ENCODE data around the gene BCAS1.

Gene BCAS1

GRCh38 chr20:54091120-54091480, 20.7 kb upstream of the BCAS1 start:
- ATAC-seq = no peak
- TF ChIP-seq CREB5 (CRISPR knock-in tag; IDR thresholded peaks at IDR 0.05; ENCODE audit: low read depth) = no peak
- TF ChIP-seq ZFP3 (CRISPR knock-in tag; IDR thresholded peaks at IDR 0.05) = no peak
- no peak for TF ChIP-seq BACH2 (CRISPR knock-in tag; IDR thresholded peaks at IDR 0.05; ENCODE audit: borderline replicate concordance)
- no peak for TF ChIP-seq PATZ1 (CRISPR knock-in tag; IDR thresholded peaks at IDR 0.05; ENCODE audit: borderline replicate concordance)
- no peak for TF ChIP-seq RARB (CRISPR knock-in tag; IDR thresholded peaks at IDR 0.05)
- TF ChIP-seq CSRNP3 (CRISPR knock-in tag; IDR thresholded peaks at IDR 0.05) = no peak
- TF ChIP-seq POU6F1 (CRISPR knock-in tag; IDR thresholded peaks at IDR 0.05; ENCODE audit: borderline replicate concordance, low read depth) = no peak
- TF ChIP-seq CSDC2 (CRISPR knock-in tag; IDR thresholded peaks at IDR 0.05) = no peak
- no peak for TF ChIP-seq ARNTL (CRISPR knock-in tag; IDR thresholded peaks at IDR 0.05; ENCODE audit: borderline replicate concordance, low read depth)
- no peak for TF ChIP-seq ZFP30 (CRISPR knock-in tag; IDR thresholded peaks at IDR 0.05)
- TF ChIP-seq ISL1 (CRISPR knock-in tag; IDR thresholded peaks at IDR 0.05) = no peak
- no peak for TF ChIP-seq OSR1 (CRISPR knock-in tag; IDR thresholded peaks at IDR 0.05)
- TF ChIP-seq TCF4 (CRISPR knock-in tag; IDR thresholded peaks at IDR 0.05; ENCODE audit: borderline replicate concordance) = no peak
- no peak for TF ChIP-seq PPARA (CRISPR knock-in tag; IDR thresholded peaks at IDR 0.05; ENCODE audit: borderline replicate concordance)

GRCh38 chr20:54090230-54091119, 20.1 kb upstream of the BCAS1 start:
- ATAC-seq = no peak
- TF ChIP-seq OSR1 (CRISPR knock-in tag; IDR thresholded peaks at IDR 0.05) (no peak), PATZ1 (CRISPR knock-in tag; IDR thresholded peaks at IDR 0.05; ENCODE audit: borderline replicate concordance) (no peak), RARB (CRISPR knock-in tag; IDR thresholded peaks at IDR 0.05) (no peak), ZNF8 (CRISPR knock-in tag; IDR thresholded peaks at IDR 0.05) (no peak), CREB5 (CRISPR knock-in tag; IDR thresholded peaks at IDR 0.05; ENCODE audit: low read depth) (no peak), ISL1 (CRISPR knock-in tag; IDR thresholded peaks at IDR 0.05) (no peak), CSDC2 (CRISPR knock-in tag; IDR thresholded peaks at IDR 0.05) (no peak), PPARA (CRISPR knock-in tag; IDR thresholded peaks at IDR 0.05; ENCODE audit: borderline replicate concordance) (no peak), ZC3H10 (CRISPR knock-in tag; IDR thresholded peaks at IDR 0.05) (no peak), GLIS3 (CRISPR knock-in tag; IDR thresholded peaks at IDR 0.05) (no peak), ZNF70 (CRISPR knock-in tag; IDR thresholded peaks at IDR 0.05) (no peak), ZFP30 (CRISPR knock-in tag; IDR thresholded peaks at IDR 0.05) (no peak), ESRRG (CRISPR knock-in tag; IDR thresholded peaks at IDR 0.05) (no peak), SNAI2 (CRISPR knock-in tag; IDR thresholded peaks at IDR 0.05) (no peak), POU6F1 (CRISPR knock-in tag; IDR thresholded peaks at IDR 0.05; ENCODE audit: borderline replicate concordance, low read depth) (no peak), ZFP3 (CRISPR knock-in tag; IDR thresholded peaks at IDR 0.05) (no peak), TCF4 (CRISPR knock-in tag; IDR thresholded peaks at IDR 0.05; ENCODE audit: borderline replicate concordance) (no peak), TOX (CRISPR knock-in tag; IDR thresholded peaks at IDR 0.05; ENCODE audit: borderline replicate concordance) (no peak), TSHZ2 (CRISPR knock-in tag; IDR thresholded peaks at IDR 0.05) (no peak)
